Keratinocyte (primary cell): Measurements from ENCODE around the gene CASP14. TPM values are rescaled to one million over a fixed set of nuclear protein-coding genes. Genes with fewer than 3 reads are reported as not detected.

Source experiments
- DNase-seq: peaks from one replicate; pipeline ENCODE4 v3.0.0-alpha.2; 2011; ENCODE audit warnings: low read depth, missing footprints, low spot score
- FAIRE-seq: peaks from 2 replicates; lab custom pipeline; 2011; peaks lifted over from hg19 to GRCh38; lab: Jason Lieb, UNC
- H2AFZ ChIP-seq: 2 replicates; pipeline ENCODE4 v1.6.0; 2012; ENCODE audit warnings: low read length, control low read depth, inconsistent platforms; ENCODE audit not compliant: control insufficient read depth
- H3K27ac ChIP-seq: 2 replicates; pipeline ENCODE4 v1.5.1; 2011; ENCODE audit warnings: low read length; ENCODE audit not compliant: control insufficient read depth, insufficient read depth
- H3K27me3 ChIP-seq: 3 replicates; pipeline ENCODE4 v1.6.0; 2011; ENCODE audit warnings: low read length; ENCODE audit not compliant: control insufficient read depth, insufficient read depth; ENCODE audit errors: extremely low read depth
- H3K36me3 ChIP-seq, 2 experiments: 2 replicates in 1 of 2; 3 replicates in 1 of 2; pipeline ENCODE4 v1.5.1; 2011; ENCODE audit warnings: low read length in 2 of 2, mild to moderate bottlenecking in 1 of 2; ENCODE audit not compliant: control insufficient read depth in 2 of 2, insufficient read depth in 2 of 2; ENCODE audit errors: extremely low read depth in 1 of 2
- H3K4me1 ChIP-seq: 3 replicates; pipeline ENCODE4 v1.5.1; 2011; ENCODE audit warnings: low read length; ENCODE audit not compliant: control insufficient read depth, insufficient read depth; ENCODE audit errors: extremely low read depth
- H3K4me2 ChIP-seq: 3 replicates; pipeline ENCODE4 v1.6.0; 2011; ENCODE audit warnings: low read depth, low read length; ENCODE audit not compliant: control insufficient read depth, insufficient read depth; ENCODE audit errors: extremely low read depth
- H3K4me3 ChIP-seq, 3 experiments: fragments of 200-600 bp in 1 of 3; sonication (generic) in 1 of 3; 2 replicates in 2 of 3; 3 replicates in 1 of 3; pipeline ENCODE4 v1.5.1; 2011 to 2016; ENCODE audit warnings: low read length in 3 of 3, mild to moderate bottlenecking in 3 of 3, control low read depth in 2 of 3, inconsistent platforms in 1 of 3, low read depth in 1 of 3, mixed read lengths in 1 of 3, mixed run types in 1 of 3, moderate library complexity in 1 of 3; ENCODE audit not compliant: control insufficient read depth in 2 of 3, insufficient read depth in 2 of 3; ENCODE audit errors: extremely low read depth in 1 of 3
- H3K79me2 ChIP-seq: 2 replicates; pipeline ENCODE4 v1.6.0; 2012; ENCODE audit warnings: low read length; ENCODE audit not compliant: control insufficient read depth, insufficient read depth
- H3K9ac ChIP-seq: 3 replicates; pipeline ENCODE4 v1.6.0; 2011; ENCODE audit warnings: low read length; ENCODE audit not compliant: control insufficient read depth, insufficient read depth; ENCODE audit errors: extremely low read depth
- H3K9me1 ChIP-seq: 3 replicates; pipeline ENCODE4 v1.6.0; 2011; ENCODE audit warnings: low read length; ENCODE audit not compliant: control insufficient read depth, insufficient read depth; ENCODE audit errors: extremely low read depth
- H3K9me3 ChIP-seq: 2 replicates; pipeline ENCODE4 v1.5.1; 2012; ENCODE audit warnings: low read depth, low read length; ENCODE audit not compliant: control insufficient read depth
- H4K20me1 ChIP-seq: 3 replicates; pipeline ENCODE4 v1.6.0; 2011; ENCODE audit warnings: low read length; ENCODE audit not compliant: control insufficient read depth, insufficient read depth; ENCODE audit errors: extremely low read depth
- CTCF ChIP-seq, 3 experiments: IDR thresholded peaks in 1 of 3; conservative IDR thresholded peaks in 1 of 3; optimal IDR thresholded peaks in 1 of 3; 2 replicates in 2 of 3; 3 replicates in 1 of 3; pipeline versions ENCODE3 to v1.5.1; 2011; ENCODE audit warnings: low read length in 3 of 3, mild to moderate bottlenecking in 3 of 3, moderate library complexity in 2 of 3, control low read depth in 1 of 3, inconsistent platforms in 1 of 3; ENCODE audit not compliant: insufficient read depth in 2 of 3; ENCODE audit errors: extremely low read depth in 1 of 3
- EZH2 ChIP-seq: IDR thresholded peaks from one replicate; pipeline ENCODE4 v1.6.1; 2012; ENCODE audit warnings: inconsistent platforms, mild to moderate bottlenecking, low read length, moderate library complexity
- dilution Hi-C: fragments of 300-500 bp; cut with MboI; formaldehyde crosslinking; loops from one replicate; pipeline ENCODE4 v1.7.0; 2020; ENCODE audit warnings: low sequenced_read_pairs; ENCODE audit not compliant: extremely low pct_ligation_motif_present
- polyA plus RNA-seq, 5 experiments: library from polyadenylated mRNA; depleted of rRNA in 3 of 5; stranded (reverse) in 3 of 5; stranded (forward) in 1 of 5; unstranded in 1 of 5; fragments of >200 nt; gene quantifications; 1 replicate in 1 of 5; 2 replicates in 3 of 5; 3 replicates in 1 of 5; pipeline versions ENCODE4 v1.2.1 to v1.2.3, GENCODE V29; 2011 to 2012; ENCODE audit warnings: missing spikeins in 2 of 5, low read depth in 1 of 5, low replicate concordance in 1 of 5

The CASP14 gene
- polyA plus RNA-seq, 1 donor (not counting 4 experiments of a cell fraction or from before 2014, with no cell fraction given) = 122 TPM

- no peak overlapping the region for H3K9ac ChIP-seq
- H3K4me1 ChIP-seq = peaks cover 3% of the 10 kb centered on the region
- H3K36me3 ChIP-seq = no peaks in the 10 kb centered on the region
- FAIRE-seq (no peak), DNase-seq (no peak)
- H3K27me3 ChIP-seq = no peaks in the 10 kb centered on the region
- H3K9me1 ChIP-seq = no peaks in the 10 kb centered on the region
- H4K20me1 ChIP-seq = no peaks in the 10 kb centered on the region
- H3K79me2 ChIP-seq = no peaks in the 10 kb centered on the region
- no peaks in the 10 kb centered on the region for H3K9me3 ChIP-seq
- H3K4me2 ChIP-seq = no peak overlapping the region
- no peak overlapping the region for H3K4me3 ChIP-seq
- dilution Hi-C loops = no loop called here
- TF ChIP-seq EZH2 = no peak
- TF ChIP-seq CTCF (optimal IDR thresholded peaks at IDR 0.05 in 1 of 3, IDR thresholded peaks at IDR 0.05 in 1 of 3, conservative IDR thresholded peaks at IDR 0.05 in 1 of 3; ENCODE audit: extremely low read depth in 1 of 3, insufficient read depth in 2 of 3, low read length in 3 of 3) = peak; percentile 40 to 71 (median 51)
- no peak overlapping the region for H3K27ac ChIP-seq
- H2AFZ ChIP-seq = no peak overlapping the region
These were observed 24.1 kb upstream of the CASP14 start for GRCh38 chr19:15025217-15025616.

GRCh38 chr19:15028490-15028889 lies 20.8 kb upstream of the CASP14 start:
- H3K9me1 ChIP-seq = no peaks in the 10 kb centered on the region
- no peak overlapping the region for H3K27ac ChIP-seq
- no peak overlapping the region for H3K9ac ChIP-seq
- H4K20me1 ChIP-seq = no peaks in the 10 kb centered on the region
- no peak overlapping the region for H3K4me2 ChIP-seq
- FAIRE-seq (no peak), DNase-seq (no peak)
- no peaks in the 10 kb centered on the region for H3K79me2 ChIP-seq
- no peaks in the 10 kb centered on the region for H3K9me3 ChIP-seq
- peaks cover 3% of the 10 kb centered on the region for H3K4me1 ChIP-seq
- dilution Hi-C loops = no loop called here
- H2AFZ ChIP-seq = no peak overlapping the region
- H3K27me3 ChIP-seq = no peaks in the 10 kb centered on the region
- no peaks in the 10 kb centered on the region for H3K36me3 ChIP-seq
- TF ChIP-seq EZH2 = no peak
- TF ChIP-seq CTCF (optimal IDR thresholded peaks at IDR 0.05 in 1 of 3, IDR thresholded peaks at IDR 0.05 in 1 of 3, conservative IDR thresholded peaks at IDR 0.05 in 1 of 3; ENCODE audit: extremely low read depth in 1 of 3, insufficient read depth in 2 of 3, low read length in 3 of 3) = no peak
- no peak overlapping the region for H3K4me3 ChIP-seq
